Raji (cell line): ENCODE results near the gene SLC28A2.

Experiments used
- POLR2A ChIP-seq: IDR thresholded peaks from 2 replicates; pipeline ENCODE4 v1.6.1; 2011; ENCODE audit warnings: low read depth, low read length, control low read depth; ENCODE audit not compliant: insufficient read depth

Gene SLC28A2

DNA sequence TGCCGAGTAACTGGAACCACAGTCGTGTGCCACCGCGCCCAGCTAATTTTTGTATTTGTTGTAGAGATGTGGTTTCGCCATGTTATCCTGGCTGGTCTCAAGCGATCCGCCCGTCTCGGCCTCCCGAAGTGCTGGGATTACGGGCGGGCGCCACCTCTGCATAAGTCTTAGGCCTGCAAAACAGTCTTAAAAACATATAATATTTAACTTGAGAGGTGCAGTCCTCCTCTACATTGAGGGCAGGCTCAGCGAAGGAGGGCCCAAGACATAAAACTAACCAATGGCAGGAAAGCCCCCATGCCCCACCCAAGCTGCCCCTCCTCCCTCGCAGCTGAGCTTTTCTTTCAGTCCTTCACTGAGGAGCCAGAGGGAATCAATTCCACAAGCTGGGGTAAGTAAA is at the start of gene SLC28A2:
Gene SLC28A2 (plus strand): TSS at position 347 of the 400 bp plus-strand sequence. CDS start 982 bp downstream, outside the sequence.
- TF ChIP-seq POLR2A: no peak

- TF ChIP-seq POLR2A: no peak
These were observed 48.9 kb upstream of the SLC28A2 start for GRCh38 chr15:45203182-45203581.

GRCh38 chr15:45205192-45205591 is 46.8 kb upstream of the SLC28A2 start:
- no peak for TF ChIP-seq POLR2A

DNA sequence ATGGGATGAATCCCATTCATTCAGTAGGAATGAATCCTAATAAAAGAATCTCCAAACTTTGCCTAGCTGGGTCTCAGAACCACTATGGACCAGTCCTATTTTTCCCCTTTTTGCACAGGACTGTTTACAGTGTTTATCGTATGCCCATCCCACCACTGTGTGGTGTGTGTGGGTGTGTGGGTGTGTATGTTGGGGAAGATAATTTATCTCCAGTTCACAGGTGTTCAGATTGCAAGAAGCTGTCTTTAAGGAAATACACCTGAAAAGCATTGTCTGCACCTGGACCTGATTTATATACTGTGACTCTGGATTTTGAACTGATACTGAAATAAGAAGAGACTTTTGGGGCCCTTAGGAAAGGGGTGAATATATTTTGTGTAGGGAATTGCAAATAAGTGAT is 39.5 kb upstream of the SLC28A2 start:
- no peak for TF ChIP-seq POLR2A

- TF ChIP-seq POLR2A: no peak
These were observed 30.9 kb upstream of the SLC28A2 start for GRCh38 chr15:45221053-45221599.

- no peak for TF ChIP-seq POLR2A
These were observed 30.1 kb upstream of the SLC28A2 start for GRCh38 chr15:45221967-45222366.

- TF ChIP-seq POLR2A: no peak
These were observed 27.3 kb upstream of the SLC28A2 start for GRCh38 chr15:45224621-45225217.

DNA sequence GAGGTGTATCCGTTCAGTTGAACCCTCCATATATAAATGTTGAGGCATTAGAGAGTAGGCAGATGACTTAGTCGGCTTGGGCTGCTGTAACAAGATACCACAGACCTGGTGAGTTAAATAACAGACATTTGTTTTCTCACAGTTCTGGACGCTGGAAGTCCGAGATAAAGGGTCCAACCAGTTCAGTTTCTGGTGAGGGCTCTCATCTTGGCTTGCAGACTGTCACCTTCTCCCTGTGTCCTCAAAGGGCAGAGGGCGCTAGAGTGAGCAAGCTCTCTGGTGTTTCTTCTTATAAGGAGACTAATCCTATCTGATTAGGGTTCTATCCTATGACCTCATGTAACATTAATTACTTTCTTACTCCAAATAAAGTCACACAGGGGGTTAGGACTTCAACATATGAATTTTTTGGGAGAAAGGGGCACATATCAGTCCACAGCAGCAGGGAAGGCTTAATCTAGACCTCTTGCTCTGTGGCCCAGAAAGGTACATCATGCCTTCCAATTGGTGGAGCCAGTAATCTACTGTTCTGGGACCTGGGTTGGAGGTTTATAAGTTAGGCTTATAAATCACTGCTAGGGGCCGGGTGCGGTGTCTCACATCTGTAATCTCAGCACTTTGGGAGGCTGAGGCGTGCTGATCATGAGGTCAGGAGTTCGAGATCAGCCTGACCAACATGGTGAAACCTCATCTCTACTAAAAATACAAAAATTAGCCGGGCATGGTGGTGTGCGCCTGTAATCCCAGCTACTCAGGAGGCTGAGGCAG is 26.3 kb upstream of the SLC28A2 start:
- TF ChIP-seq POLR2A: no peak

- TF ChIP-seq POLR2A: no peak
These were observed 23.1 kb upstream of the SLC28A2 start for GRCh38 chr15:45228931-45229330.

GRCh38 chr15:45230245-45230965 is 21.6 kb upstream of the SLC28A2 start:
- no peak for TF ChIP-seq POLR2A

DNA sequence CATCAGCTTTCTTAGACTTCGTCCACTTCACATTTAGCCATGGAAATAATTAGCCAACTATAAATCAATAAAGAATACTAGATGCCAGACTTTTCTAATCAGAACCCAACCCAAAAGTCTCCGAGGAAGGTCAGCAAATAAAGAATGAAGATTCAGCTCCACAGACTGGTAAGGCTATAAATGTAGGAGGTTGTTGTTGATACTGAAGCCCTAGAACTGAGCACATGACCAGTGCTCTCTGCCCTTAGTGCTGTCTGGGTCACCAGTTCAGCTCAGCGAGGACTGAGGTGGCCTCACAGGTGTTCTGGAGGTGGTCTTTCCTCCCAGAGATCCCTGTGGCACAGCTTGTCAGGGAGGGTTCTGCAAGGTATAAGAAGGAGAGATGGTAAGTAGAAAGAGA is 20.9 kb upstream of the SLC28A2 start:
- no peak for TF ChIP-seq POLR2A

DNA sequence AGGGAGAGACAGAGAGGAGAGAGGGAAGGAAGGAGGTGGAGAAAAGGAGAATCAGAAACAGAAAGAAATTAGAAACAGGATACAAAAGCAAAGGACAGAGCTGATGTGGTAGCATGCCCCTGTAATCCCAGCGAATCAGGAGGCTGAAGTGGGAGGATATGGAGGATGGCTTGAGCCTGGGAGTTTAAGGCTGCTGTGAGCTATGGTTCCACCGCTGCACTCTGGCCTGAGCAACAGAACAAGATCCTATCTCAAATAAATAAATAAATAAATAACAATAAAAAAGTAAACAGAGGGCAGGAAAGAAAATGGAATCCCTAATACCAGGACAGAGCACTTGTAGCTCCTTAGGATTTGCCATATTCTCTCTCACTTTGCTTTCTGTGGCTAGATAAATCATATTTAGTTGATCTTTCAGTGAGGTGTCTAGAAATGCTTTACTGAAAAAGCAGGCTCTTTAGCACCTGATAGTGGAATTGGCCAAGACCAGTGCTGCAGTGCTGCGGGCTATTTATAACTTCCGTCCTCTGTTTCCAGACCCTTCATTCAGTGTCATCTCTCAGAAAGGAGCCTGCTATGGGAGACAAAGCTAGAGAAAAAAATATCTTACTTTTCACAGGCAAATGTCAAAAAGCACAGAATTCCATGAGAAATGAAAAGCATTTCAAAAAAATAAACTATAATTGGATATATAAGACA is 20.0 kb upstream of the SLC28A2 start:
- TF ChIP-seq POLR2A: no peak

DNA sequence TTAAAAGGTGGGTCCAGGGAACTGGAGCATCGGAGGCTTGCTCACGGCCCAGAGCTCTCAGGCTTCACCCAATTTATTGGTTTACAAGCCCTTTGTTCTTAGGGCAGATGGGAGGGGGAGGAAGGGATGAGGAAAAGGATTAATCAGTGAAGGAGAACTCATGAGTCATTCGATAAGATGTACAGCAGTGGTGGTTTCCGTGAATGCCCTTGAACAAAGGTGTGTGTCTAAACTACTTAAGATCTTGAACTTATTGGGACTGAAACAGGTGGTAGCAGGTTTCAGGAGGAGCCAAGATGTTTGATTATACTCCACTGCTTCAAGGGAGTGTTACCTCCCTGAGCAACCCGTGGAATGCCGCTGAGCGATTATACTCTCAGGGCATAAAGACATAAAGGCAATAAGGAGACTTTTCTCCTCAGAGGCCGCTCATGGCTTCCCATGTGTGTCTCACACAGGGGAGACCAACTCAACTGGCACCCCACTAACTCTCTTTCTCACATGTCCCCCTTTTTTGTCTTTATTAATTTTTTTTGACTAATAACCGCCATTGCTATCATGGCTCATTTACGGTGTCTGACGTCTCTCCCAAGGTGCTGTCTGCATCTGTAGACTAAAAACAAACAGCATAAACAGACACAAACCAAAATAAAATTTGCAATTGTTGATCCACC is 17.3 kb upstream of the SLC28A2 start:
- no peak for TF ChIP-seq POLR2A

GRCh38 chr15:45242289-45242688 is 9.7 kb upstream of the SLC28A2 start:
- TF ChIP-seq POLR2A: no peak
